Keratinocyte (primary cell): Measurements from ENCODE around the gene ZC3H8. TPM values are rescaled to one million over a fixed set of nuclear protein-coding genes. Genes with fewer than 3 reads are reported as not detected.

ENCODE experiments used
- DNase-seq: peaks from one replicate; pipeline ENCODE4 v3.0.0-alpha.2; 2011; ENCODE audit warnings: low read depth, missing footprints, low spot score
- FAIRE-seq: peaks from 2 replicates; lab custom pipeline; 2011; peaks lifted over from hg19 to GRCh38; lab: Jason Lieb, UNC
- H2AFZ ChIP-seq: 2 replicates; pipeline ENCODE4 v1.6.0; 2012; ENCODE audit warnings: low read length, control low read depth, inconsistent platforms; ENCODE audit not compliant: control insufficient read depth
- H3K27ac ChIP-seq: 2 replicates; pipeline ENCODE4 v1.5.1; 2011; ENCODE audit warnings: low read length; ENCODE audit not compliant: control insufficient read depth, insufficient read depth
- H3K27me3 ChIP-seq: 3 replicates; pipeline ENCODE4 v1.6.0; 2011; ENCODE audit warnings: low read length; ENCODE audit not compliant: control insufficient read depth, insufficient read depth; ENCODE audit errors: extremely low read depth
- H3K36me3 ChIP-seq, 2 experiments: 2 replicates in 1 of 2; 3 replicates in 1 of 2; pipeline ENCODE4 v1.5.1; 2011; ENCODE audit warnings: low read length in 2 of 2, mild to moderate bottlenecking in 1 of 2; ENCODE audit not compliant: control insufficient read depth in 2 of 2, insufficient read depth in 2 of 2; ENCODE audit errors: extremely low read depth in 1 of 2
- H3K4me1 ChIP-seq: 3 replicates; pipeline ENCODE4 v1.5.1; 2011; ENCODE audit warnings: low read length; ENCODE audit not compliant: control insufficient read depth, insufficient read depth; ENCODE audit errors: extremely low read depth
- H3K4me2 ChIP-seq: 3 replicates; pipeline ENCODE4 v1.6.0; 2011; ENCODE audit warnings: low read depth, low read length; ENCODE audit not compliant: control insufficient read depth, insufficient read depth; ENCODE audit errors: extremely low read depth
- H3K4me3 ChIP-seq, 3 experiments: fragments of 200-600 bp in 1 of 3; sonication (generic) in 1 of 3; 2 replicates in 2 of 3; 3 replicates in 1 of 3; pipeline ENCODE4 v1.5.1; 2011 to 2016; ENCODE audit warnings: low read length in 3 of 3, mild to moderate bottlenecking in 3 of 3, control low read depth in 2 of 3, inconsistent platforms in 1 of 3, low read depth in 1 of 3, mixed read lengths in 1 of 3, mixed run types in 1 of 3, moderate library complexity in 1 of 3; ENCODE audit not compliant: control insufficient read depth in 2 of 3, insufficient read depth in 2 of 3; ENCODE audit errors: extremely low read depth in 1 of 3
- H3K79me2 ChIP-seq: 2 replicates; pipeline ENCODE4 v1.6.0; 2012; ENCODE audit warnings: low read length; ENCODE audit not compliant: control insufficient read depth, insufficient read depth
- H3K9ac ChIP-seq: 3 replicates; pipeline ENCODE4 v1.6.0; 2011; ENCODE audit warnings: low read length; ENCODE audit not compliant: control insufficient read depth, insufficient read depth; ENCODE audit errors: extremely low read depth
- H3K9me1 ChIP-seq: 3 replicates; pipeline ENCODE4 v1.6.0; 2011; ENCODE audit warnings: low read length; ENCODE audit not compliant: control insufficient read depth, insufficient read depth; ENCODE audit errors: extremely low read depth
- H3K9me3 ChIP-seq: 2 replicates; pipeline ENCODE4 v1.5.1; 2012; ENCODE audit warnings: low read depth, low read length; ENCODE audit not compliant: control insufficient read depth
- H4K20me1 ChIP-seq: 3 replicates; pipeline ENCODE4 v1.6.0; 2011; ENCODE audit warnings: low read length; ENCODE audit not compliant: control insufficient read depth, insufficient read depth; ENCODE audit errors: extremely low read depth
- EZH2 ChIP-seq: IDR thresholded peaks from one replicate; pipeline ENCODE4 v1.6.1; 2012; ENCODE audit warnings: inconsistent platforms, mild to moderate bottlenecking, low read length, moderate library complexity
- dilution Hi-C: fragments of 300-500 bp; cut with MboI; formaldehyde crosslinking; loops from one replicate; pipeline ENCODE4 v1.7.0; 2020; ENCODE audit warnings: low sequenced_read_pairs; ENCODE audit not compliant: extremely low pct_ligation_motif_present
- polyA plus RNA-seq, 5 experiments: library from polyadenylated mRNA; depleted of rRNA in 3 of 5; stranded (reverse) in 3 of 5; stranded (forward) in 1 of 5; unstranded in 1 of 5; fragments of >200 nt; gene quantifications; 1 replicate in 1 of 5; 2 replicates in 3 of 5; 3 replicates in 1 of 5; pipeline versions ENCODE4 v1.2.1 to v1.2.3, GENCODE V29; 2011 to 2012; ENCODE audit warnings: missing spikeins in 2 of 5, low read depth in 1 of 5, low replicate concordance in 1 of 5
- TF ChIP-seq, protein P1 (sequence below), 3 experiments: IDR thresholded peaks in 1 of 3; conservative IDR thresholded peaks in 1 of 3; optimal IDR thresholded peaks in 1 of 3; 2 replicates in 2 of 3; 3 replicates in 1 of 3; pipeline versions ENCODE3 to v1.5.1; 2011; ENCODE audit warnings: low read length in 3 of 3, mild to moderate bottlenecking in 3 of 3, moderate library complexity in 2 of 3, control low read depth in 1 of 3, inconsistent platforms in 1 of 3; ENCODE audit not compliant: insufficient read depth in 2 of 3; ENCODE audit errors: extremely low read depth in 1 of 3

ZC3H8 gene
- polyA plus RNA-seq, 1 donor (not counting 4 experiments of a cell fraction or from before 2014, with no cell fraction given) = 11.4 TPM

DNA sequence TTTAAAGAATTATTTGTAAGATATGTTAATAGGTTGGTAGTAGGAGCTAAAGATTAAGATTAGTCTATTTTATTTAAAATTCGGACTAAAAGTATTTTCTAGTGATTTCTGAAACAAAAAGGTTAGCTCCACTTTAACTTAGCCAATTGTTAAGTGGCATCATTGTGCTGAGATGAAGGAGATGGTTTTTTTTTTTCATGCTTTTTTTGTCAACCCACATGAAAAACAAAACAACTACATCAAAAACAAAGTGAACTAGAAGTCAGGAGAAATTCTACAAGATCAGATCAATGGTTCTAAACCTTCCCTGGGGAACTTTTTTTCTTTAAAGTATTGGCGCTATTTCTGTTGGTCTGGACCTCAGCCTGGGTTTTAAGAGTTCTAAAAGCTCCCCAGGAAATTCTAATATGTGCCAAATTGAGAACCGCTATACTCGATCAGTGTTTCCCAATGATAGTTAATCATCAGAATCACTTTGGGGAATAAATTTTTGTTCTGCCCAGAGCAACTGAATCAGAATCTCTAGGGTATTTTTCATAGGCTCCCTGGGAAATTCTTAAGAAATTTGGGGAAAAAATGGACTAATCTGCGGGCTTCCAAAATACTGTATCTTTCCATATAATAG is 22.9 kb upstream of the ZC3H8 start:
- H3K4me2 ChIP-seq = no peak overlapping the region
- no peak for FAIRE-seq
- no peaks in the 10 kb centered on the region for H3K27me3 ChIP-seq
- no peaks in the 10 kb centered on the region for H3K79me2 ChIP-seq
- no peak overlapping the region for H2AFZ ChIP-seq
- no peak for DNase-seq
- H3K9me3 ChIP-seq = no peaks in the 10 kb centered on the region
- no peaks in the 10 kb centered on the region for H4K20me1 ChIP-seq
- no peak for TF ChIP-seq EZH2
- TF ChIP-seq, protein P1, sequence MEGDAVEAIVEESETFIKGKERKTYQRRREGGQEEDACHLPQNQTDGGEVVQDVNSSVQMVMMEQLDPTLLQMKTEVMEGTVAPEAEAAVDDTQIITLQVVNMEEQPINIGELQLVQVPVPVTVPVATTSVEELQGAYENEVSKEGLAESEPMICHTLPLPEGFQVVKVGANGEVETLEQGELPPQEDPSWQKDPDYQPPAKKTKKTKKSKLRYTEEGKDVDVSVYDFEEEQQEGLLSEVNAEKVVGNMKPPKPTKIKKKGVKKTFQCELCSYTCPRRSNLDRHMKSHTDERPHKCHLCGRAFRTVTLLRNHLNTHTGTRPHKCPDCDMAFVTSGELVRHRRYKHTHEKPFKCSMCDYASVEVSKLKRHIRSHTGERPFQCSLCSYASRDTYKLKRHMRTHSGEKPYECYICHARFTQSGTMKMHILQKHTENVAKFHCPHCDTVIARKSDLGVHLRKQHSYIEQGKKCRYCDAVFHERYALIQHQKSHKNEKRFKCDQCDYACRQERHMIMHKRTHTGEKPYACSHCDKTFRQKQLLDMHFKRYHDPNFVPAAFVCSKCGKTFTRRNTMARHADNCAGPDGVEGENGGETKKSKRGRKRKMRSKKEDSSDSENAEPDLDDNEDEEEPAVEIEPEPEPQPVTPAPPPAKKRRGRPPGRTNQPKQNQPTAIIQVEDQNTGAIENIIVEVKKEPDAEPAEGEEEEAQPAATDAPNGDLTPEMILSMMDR (optimal IDR thresholded peaks at IDR 0.05 in 1 of 3, IDR thresholded peaks at IDR 0.05 in 1 of 3, conservative IDR thresholded peaks at IDR 0.05 in 1 of 3; ENCODE audit: extremely low read depth in 1 of 3, insufficient read depth in 2 of 3, low read length in 3 of 3) = no peak
- dilution Hi-C loops = no loop called here
- H3K27ac ChIP-seq = no peak overlapping the region
- no peaks in the 10 kb centered on the region for H3K4me1 ChIP-seq
- H3K4me3 ChIP-seq = no peak overlapping the region
- no peaks in the 10 kb centered on the region for H3K9me1 ChIP-seq
- H3K36me3 ChIP-seq = no peaks in the 10 kb centered on the region
- H3K9ac ChIP-seq = no peak overlapping the region

DNA sequence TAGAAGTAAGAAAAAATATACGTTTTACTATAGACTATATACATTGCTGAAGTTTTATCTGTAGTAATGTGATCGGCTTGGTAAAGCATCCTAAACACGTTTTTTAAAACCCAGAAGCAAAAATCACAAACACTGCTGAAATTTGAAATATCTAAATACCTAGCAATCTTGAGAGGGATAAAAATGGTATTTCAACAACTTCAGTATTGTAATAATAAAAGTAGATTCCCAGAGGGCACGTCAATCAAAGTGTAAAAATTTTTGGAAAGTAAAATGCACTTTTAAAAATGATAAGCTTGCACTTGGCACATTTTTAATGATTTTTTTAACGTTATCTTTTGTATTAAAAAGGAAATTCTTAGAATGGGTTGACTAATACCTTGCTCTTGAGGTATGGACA is 22.1 kb upstream of the ZC3H8 start:
- Histone ChIP-seq H3K9ac (no peak overlapping the region), H3K4me1 (no peaks in the 10 kb centered on the region), H4K20me1 (no peaks in the 10 kb centered on the region), H3K79me2 (no peaks in the 10 kb centered on the region), H3K27ac (no peak overlapping the region), H2AFZ (peak overlapping the region; percentile 87), H3K9me1 (no peaks in the 10 kb centered on the region), H3K4me3 (peak overlapping the region in 2 of 3 experiments; percentile 68 to 94), H3K4me2 (peak overlapping the region; percentile 82), H3K27me3 (no peaks in the 10 kb centered on the region), H3K36me3 (no peaks in the 10 kb centered on the region), H3K9me3 (no peaks in the 10 kb centered on the region)
- FAIRE-seq (no peak), DNase-seq (no peak)
- dilution Hi-C loops = no loop called here
- TF ChIP-seq, protein P1 (optimal IDR thresholded peaks at IDR 0.05 in 1 of 3, IDR thresholded peaks at IDR 0.05 in 1 of 3, conservative IDR thresholded peaks at IDR 0.05 in 1 of 3; ENCODE audit: extremely low read depth in 1 of 3, insufficient read depth in 2 of 3, low read length in 3 of 3) = no peak
- no peak for TF ChIP-seq EZH2
